Measurements from ENCODE around the gene ZNF610. TPM values are rescaled to one million over a fixed set of nuclear protein-coding genes. Genes with fewer than 3 reads are reported as not detected.

Gene ZNF610
- polyA plus RNA-seq, 1 experiment: 5.5 TPM

Small RNA genes lying within 50 kb of the gene (small RNA-seq; reads per million reads assigned to genes)
- not detected for gene AC010332.1 (ENCODE audit: insufficient read length, low read depth)

Other genes starting within 250 kb of the ZNF610 start
- gene ZNF841, start 240.5 kb upstream of the ZNF610 start, polyA plus RNA-seq (2011; rRNA removed): 10.5 and 11.1 TPM in 2 replicates
- 5.5 and 6.2 TPM in 2 replicates for gene ZNF616, start 196.3 kb upstream of the ZNF610 start, polyA plus RNA-seq (2011; rRNA removed)
- gene ZNF836, start 164.6 kb upstream of the ZNF610 start, polyA plus RNA-seq (2011; rRNA removed): 3.2 and 3.7 TPM in 2 replicates
- 158 and 243 TPM in 2 replicates for gene PPP2R1A, start 146.2 kb upstream of the ZNF610 start, polyA plus RNA-seq (2011; rRNA removed)
- gene ZNF766, start 66.7 kb upstream of the ZNF610 start, polyA plus RNA-seq (2011; rRNA removed): 9.2 and 14.0 TPM in 2 replicates
- gene ZNF480, start 39.1 kb upstream of the ZNF610 start, polyA plus RNA-seq (2011; rRNA removed): 11.9 TPM in 2 replicates
- gene ZNF880, start 33.7 kb downstream of the ZNF610 start, polyA plus RNA-seq (2011; rRNA removed): 15.6 and 19.9 TPM in 2 replicates
- 23.4 and 29.3 TPM in 2 replicates for gene ZNF528, start 61.6 kb downstream of the ZNF610 start, polyA plus RNA-seq (2011; rRNA removed)
- 0.04 and 0.05 TPM in 2 replicates for gene ZNF534, start 92.9 kb downstream of the ZNF610 start, polyA plus RNA-seq (2011; rRNA removed)
- 4.3 TPM in 2 replicates for gene ZNF578, start 117.3 kb downstream of the ZNF610 start, polyA plus RNA-seq (2011; rRNA removed)
- 5.3 and 7.7 TPM in 2 replicates for gene ZNF808, start 191.4 kb downstream of the ZNF610 start, polyA plus RNA-seq (2011; rRNA removed)
- 6.6 and 8.2 TPM in 2 replicates for gene ZNF701, start 234.0 kb downstream of the ZNF610 start, polyA plus RNA-seq (2011; rRNA removed)

Measured in AG04450 (cell line).